SKM-1 treated with dmso at 0.1 percent for 144 hours (cell line): ENCODE data around the gene SPATS2.

ENCODE experiments used
- DNase-seq: peaks from one replicate; lab custom pipeline; 2025; ENCODE audit not compliant: unreplicated experiment; lab: John Stamatoyannopoulos, UW

Gene SPATS2

DNA sequence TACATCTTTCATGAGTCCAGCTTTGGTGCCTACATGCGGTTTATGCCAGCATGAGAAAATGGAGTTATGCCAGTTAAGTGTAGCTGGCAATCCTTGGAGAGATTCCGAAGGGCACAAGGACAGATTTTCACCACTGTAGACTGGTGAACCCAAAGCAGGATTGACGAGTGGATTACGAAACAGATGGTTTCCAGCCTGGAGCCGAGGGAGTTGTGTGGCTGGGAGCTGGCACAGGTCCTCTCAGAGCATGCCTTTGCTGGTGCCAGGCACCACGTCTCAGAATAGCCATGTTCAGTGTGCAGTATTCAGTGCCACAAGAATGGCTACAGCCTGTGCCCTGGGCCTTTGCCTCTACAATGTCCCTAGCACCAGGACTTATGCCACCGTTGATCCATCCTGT lies 184.8 kb downstream of the SPATS2 start:
- no peak for DNase-seq

DNA sequence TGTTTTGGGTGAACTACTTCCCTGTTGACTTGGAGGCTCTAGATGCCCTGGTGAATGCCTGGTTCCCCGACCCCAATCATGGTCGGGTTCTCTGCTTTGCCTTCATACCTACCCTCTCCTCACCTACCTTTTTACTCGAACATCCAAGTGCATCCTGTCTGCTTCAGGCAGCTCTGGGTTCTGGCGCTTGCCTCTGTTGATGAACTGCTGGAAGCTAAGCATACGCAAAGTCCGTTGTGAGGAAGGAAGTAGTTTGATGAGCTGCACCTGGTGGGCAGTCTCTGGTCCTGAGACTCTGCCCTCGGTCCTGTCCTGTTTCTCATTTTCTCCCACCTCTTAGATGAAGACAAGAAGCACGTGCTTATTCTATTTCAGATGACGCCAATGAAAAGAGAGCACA lies 185.2 kb downstream of the SPATS2 start:
- no peak for DNase-seq

DNA sequence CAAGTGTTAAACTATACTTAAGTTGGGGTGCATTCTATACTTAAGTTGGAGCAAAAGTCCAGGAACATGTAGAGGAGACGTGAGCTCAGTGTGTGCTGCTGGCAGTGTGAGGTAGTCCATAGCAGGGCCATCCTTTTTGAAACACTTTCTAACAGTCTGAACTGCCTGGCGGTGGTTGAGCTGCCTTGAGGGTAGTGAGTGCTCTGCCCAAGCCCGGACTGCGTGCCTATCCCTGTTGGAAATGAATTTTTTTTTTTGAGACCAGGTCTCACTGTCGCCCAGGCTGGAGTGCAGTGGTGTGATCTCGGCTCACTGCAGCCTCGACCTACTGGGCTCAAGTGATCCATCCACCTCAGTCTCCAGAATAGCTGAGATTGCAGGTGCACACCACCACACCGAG lies 185.6 kb downstream of the SPATS2 start:
- no peak for DNase-seq

DNA sequence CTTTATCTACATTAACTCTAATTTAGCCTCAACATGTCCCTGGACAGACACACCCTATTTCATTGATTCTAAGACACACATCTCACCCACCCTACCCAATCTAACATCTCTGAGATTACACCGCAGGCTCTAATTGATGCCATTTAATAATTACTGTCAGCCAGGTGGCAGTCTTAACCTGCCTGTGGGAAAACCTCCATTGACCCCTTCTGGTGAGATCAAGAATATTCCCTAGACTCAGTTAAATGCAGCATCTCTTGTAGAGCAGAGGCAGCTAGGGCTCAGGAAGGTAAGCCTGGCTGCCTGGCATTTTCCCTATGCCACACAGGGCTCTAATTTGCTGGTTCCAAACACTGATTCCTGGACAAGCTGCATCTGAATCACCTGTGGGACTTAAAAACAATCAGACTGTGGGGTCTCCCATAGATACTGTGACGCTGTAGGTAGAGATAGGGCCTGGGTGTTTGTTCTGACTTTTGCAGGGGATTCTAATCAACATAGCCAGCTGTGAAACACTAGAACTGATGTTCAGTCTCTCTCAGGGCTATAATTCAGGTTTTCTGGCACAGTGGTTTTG lies 186.3 kb downstream of the SPATS2 start:
- DNase-seq: no peak

DNA sequence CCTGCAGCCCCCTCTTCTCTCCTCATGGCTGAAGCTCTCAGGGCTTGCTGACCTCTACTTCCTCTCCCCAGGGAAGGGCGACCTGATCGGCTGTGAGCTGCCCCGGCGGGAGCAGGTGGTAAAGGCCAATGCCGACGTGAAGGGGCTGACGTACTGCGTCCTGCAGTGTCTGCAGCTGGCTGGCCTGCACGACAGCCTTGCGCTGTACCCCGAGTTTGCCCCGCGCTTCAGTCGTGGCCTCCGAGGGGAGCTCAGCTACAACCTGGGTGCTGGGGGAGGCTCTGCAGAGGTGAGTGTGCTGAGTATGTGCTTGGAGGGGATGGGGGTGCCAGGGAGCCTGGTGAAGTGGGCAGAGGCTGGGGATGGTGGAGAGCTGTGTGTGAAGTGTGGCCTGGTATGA lies 187.0 kb downstream of the SPATS2 start:
- DNase-seq: no peak

DNA sequence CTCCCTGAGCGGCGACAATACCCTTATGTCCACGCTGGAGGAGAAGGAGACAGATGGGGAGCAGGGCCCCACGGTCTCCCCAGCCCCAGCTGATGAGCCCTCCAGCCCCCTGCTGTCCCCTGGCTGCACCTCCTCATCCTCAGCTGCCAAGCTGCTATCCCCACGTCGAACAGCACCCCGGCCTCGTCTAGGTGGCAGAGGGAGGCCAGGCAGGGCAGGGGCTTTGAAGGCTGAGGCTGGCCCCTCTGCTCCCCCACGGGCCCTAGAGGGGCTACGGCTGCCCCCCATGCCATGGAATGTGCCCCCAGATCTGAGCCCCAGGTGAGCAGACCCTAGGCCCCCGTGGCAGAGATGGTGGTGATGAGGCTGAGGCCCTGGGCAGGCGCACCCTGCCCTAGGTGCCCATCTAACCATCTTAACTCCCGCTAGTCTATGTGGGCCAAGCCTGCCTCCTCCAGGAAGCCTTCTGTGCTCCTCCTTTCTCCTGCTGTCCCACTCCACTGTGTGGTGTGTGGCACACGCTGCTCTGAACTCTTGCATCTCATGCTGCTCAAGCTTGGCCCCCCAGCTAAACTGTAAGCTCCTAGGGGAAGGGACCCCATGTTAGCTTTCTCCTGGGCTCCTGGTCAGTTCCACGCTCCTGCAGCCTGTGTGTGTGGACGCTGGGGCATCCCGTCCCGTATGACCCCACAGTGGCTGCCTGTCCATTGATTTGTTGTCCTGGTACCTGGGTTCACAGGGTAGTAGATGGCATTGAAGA lies 188.5 kb downstream of the SPATS2 start:
- DNase-seq: no peak

DNA sequence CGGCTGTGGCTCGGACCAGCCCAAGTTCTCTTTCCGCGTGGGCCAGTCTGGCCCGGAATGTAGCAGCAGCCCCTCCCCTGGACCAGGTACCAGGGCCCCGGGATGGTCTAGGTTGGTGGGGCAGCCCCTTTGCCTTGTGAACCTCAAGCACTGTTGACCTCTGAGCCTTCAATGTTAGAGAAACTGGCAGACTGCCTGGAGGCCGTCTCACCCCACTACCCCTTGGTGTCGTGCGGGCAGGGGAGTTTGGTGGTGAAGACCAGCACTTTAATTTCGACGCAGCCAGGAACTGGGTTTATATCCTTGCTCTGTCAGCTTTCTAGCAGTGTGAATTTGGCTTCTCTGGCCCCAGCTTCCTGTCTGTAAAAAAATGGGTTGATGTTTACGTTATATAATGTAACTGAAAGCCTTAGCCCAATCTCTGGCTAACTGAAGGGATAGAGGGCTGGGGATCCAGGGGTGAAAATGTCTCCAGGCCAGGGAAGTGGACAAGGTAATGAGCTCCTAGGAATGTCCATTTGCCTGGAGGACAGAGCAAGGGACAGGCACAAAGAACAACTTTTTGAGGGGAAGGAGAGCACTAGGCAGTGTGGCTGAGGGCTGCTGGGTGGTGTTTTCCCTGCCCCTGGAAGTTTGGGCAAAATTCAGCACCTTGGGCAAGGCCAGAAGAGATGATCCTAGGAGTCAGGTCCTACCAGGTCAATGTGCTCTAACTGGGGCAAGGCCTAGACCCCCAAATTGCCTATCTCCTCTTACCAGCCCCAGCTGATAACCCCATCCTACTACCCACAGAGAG lies 189.3 kb downstream of the SPATS2 start:
- no peak for DNase-seq

DNA sequence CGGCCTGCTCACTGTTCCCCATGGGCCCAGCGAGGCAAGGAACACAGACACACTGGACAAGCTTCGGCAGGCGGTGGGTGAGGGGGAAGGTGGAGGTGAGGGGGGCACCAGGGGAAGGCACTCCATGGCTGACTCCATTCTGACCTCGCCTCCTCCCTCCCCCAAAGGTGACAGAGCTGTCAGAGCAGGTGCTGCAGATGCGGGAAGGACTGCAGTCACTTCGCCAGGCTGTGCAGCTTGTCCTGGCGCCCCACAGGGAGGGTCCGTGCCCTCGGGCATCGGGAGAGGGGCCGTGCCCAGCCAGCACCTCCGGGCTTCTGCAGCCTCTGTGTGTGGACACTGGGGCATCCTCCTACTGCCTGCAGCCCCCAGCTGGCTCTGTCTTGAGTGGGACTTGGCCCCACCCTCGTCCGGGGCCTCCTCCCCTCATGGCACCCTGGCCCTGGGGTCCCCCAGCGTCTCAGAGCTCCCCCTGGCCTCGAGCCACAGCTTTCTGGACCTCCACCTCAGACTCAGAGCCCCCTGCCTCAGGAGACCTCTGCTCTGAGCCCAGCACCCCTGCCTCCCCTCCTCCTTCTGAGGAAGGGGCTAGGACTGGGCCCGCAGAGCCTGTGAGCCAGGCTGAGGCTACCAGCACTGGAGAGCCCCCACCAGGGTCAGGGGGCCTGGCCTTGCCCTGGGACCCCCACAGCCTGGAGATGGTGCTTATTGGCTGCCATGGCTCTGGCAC lies 190.1 kb downstream of the SPATS2 start:
- DNase-seq: no peak

DNA sequence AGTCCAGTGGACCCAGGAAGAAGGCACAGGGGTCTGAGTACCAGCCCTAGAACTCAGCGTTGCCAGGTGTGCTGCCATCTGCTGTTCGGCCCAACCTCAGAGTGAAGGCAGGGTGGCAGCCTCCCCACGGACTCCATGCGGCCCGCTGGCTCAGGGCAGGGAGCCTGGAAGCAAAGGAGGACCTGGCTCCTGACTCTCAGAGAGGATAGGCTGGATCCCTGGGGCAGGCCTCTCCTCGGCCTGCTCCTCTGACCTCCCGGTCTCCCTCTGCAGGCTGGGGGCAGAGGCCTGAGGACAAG lies 190.6 kb downstream of the SPATS2 start:
- DNase-seq: no peak

DNA sequence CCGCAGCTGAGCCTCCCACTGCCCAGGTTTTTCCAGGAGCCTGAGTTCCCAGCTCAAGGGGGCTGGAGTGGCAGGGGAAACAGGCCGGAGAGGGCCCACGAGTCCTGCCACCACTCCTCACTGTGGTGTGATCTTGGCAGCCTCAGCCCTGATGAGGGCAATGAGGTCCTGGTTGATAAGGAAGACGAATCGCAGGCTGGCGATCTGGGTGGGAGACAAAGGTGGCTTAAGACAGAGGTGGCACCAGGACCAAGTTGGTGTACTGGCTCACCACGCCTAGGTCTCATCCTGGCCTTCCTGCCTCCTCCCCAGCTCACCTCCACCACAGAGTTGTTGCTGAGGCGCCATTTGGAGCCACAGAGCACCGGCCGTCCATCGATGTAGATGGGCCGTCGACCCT lies 191.3 kb downstream of the SPATS2 start:
- DNase-seq: no peak

DNA sequence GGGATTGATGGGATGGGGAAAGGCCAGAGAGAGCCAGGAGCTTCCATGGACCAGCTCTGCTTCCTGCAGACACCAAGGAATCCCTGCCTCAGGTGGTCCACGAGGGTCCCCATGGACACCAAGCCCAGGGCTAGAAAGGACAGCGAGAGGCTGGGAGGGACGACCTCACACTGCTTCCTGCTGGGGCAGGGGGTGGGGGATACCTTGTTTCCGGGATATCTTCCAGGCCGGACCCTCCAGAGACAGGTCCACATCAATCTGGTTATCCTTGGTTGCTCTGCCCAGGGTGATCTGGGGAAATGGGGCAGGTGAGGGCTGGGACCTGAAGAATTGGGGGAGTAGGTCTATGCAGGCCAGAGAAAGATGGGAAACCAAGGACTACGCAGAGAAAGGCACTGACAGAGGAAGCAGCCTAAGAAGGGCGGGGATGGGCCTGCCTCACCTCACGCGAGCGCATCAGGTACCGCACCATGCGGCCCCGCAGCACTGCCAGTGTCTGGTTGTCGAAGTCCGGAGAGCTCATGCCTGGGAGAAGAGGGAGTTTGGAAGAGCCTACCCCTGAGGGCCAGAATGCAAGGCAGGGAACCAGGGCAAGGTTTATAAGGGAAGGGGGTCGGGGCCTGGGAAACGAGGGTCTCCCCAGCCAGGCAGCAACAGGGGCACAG lies 191.9 kb downstream of the SPATS2 start:
- DNase-seq: no peak

DNA sequence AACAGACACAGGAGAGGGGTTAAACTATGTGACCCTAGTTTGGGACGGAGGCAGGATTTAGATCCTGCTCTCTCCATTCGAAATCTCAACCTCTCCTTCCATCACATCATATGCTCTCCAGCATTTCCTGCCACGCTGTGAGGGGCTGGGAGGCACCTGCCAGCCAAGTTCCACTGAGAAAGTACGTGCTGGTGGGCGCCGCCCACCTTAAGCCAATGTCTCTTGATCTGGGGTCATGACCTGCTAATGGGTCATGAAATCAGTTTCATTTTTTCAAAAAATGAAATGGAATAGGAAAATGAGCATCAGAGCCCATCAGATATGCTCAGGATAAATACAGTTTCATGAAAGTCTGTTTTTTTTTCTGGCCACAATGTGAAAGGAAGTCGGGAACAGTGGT lies 193.4 kb downstream of the SPATS2 start:
- no peak for DNase-seq

DNA sequence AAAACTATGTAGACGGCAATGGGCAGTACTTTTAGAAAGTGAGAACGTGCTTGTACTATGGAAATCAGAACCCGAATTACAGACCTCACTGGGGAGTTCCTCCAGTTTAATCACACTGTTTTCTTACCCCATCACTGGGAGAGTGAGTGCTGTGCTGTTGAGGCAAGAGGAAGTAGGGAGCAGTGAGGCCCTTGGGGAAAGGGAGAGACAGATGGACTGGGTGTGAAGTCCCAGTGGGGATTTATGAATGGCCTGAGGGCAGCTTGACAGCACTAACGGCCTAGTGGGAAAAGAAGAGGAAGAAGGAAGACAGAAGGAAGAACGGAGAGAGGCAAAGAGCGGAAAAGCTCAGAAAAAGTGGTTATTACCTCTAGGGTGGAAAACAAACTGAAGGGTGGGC lies 195.0 kb downstream of the SPATS2 start:
- DNase-seq: no peak

DNA sequence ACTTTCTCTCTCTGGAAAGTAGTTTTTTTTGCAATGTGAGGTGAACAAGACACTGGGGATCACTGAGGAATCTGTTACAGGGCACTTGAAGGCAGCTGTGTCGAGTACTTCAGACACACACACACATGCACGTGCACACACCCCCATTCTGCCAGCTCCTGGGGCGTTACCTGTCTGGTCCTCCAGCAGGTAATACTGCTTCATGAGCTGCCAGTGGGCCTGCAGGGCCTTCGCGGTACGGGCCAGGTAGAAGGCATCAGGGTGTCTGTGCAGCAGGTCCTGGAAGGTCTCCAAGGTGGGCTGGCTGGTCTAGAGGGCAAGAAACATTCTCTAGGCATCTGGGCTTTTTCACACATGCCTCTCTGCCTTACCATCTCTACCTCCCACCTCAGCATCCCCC lies 195.6 kb downstream of the SPATS2 start:
- DNase-seq: no peak

DNA sequence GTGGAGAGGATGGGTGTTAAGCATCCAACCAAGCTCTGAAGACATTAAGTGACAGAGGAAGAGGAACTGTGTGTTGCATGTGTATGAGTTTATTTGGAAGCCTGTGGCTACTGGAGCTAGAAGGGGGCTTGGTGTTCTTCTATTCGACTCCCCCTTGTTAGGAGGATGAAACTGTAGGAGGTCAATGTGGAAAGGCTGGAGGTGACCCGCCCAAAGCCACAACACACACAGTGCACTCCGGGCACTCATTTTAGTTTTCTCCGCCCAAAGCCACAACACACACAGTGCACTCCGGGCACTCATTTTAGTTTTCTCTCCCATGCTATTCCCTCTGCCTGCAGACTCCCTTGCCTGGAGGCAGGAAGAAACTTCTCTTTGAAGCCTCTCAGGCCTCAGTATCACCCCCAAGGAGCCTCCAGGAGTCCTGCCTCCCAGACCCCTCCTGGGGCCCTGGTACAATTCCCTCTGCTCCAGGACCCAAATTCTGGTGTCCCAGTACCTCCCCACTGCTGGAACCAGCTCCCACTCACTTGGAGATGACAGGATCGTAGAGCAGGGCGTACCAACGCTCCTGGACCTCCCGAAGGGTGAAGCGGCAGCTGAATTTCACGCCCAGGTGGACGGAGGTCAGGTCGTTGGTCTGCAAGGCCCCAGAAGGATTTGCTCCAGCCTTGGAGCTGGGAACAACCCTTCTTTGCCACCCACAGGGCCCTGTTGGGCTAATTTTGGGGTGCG lies 196.9 kb downstream of the SPATS2 start:
- no peak for DNase-seq

DNA sequence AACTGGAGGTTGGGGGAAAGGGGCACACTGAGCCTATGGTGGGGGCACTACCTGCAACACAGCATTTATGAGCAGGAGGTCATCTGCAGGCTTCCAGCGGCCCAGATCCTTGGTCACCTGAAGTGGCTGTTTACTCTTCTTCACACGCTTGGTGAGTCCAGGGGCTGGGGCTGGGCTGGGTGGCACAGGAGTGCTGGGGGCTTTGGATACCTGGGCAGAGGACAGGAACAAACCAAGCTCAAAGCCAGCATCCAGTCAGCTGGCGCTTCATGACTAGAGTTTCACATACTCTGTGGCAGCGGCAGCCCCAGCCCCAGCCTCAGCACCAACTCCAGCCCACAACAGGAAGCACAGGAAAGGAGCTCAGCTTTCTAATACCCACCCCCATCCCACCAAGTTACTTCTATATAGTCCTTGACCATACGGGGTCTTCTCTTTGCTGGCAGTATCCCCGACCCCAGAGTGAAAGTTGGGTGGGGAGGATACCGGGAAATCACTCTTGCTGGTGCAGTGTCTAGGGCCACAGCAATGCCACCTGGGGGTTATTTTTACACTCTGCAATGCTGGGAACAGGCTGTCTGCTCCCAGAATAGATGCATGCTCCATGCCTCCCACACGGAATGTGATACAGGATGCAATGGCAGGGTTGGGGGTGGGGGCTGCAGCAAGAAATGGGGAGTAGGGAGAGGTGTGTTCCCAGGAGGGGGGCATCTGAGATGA lies 197.6 kb downstream of the SPATS2 start:
- no peak for DNase-seq

DNA sequence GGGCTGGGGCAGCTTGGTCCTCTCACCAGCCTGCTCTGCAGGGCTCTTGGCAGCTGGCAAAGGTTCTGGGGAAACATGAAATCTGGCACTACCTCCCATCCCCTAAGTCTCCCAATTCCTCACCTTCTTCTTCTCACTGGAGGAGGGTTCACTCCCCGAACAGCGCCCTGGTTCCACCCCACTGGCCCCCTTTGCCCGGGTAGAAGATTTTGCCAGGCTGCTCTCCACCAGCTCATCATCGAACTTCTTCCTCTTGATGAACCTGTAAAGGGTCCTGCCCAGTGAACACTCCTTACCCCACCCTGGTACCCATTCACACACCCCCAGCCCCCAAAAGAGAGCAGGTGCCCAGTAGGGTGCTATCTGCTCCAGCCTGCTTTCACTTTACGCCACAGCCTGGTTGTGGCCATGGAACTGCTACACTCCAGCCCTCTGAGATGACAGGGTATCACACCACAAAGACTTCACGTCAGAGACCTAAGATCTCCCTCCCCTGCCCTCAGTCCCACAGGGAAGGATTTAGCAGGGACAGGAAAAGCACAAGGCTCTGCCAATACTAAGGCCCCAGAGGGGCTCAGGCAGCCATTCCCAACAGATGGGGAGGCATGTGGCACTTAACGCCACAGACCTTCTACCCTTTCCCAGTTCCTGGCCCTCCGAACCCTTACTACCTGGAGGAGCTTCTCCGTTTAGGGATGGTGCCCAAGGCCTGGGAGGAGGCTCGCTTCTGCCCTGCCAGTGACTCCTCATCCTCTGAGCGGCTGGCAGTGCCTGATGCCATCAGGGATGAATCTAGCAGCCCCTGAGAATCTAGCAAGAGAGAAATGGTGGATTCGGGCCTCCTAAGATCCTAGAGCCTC lies 198.4 kb downstream of the SPATS2 start:
- DNase-seq: no peak

DNA sequence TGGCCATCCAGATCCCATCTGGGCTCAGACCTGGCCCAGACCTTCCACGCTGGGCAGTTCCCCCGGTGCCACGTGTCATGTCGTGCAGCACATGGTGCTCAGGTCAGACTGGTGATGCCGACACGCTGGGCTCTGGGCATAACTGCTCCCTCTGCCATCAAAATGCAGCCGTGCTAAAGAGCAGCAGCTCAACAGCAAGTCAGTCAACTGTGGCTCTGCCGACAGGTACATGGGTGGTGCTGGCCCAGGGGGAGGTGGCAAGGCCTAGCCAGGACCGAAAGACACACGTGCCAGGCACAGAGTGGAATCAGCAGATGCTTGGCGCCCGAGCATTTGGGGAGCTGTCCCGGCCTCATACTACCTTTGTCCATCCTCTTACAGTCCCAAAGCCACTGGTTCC lies 199.1 kb downstream of the SPATS2 start:
- no peak for DNase-seq

DNA sequence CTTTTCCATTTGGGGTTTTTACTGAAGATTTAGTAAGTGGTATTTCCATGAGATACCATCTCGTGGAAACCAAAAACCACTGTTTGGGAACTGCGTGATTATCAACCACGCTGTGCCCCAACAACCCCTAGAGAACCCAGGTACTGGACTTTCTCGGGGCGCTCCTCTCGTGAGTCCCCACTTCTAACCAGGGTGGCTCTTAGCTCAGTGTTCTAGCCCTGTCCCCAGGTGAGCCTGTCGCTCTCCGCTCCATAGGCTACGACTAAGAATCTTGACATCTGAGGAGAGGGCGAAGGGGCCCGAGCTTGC lies 200.0 kb downstream of the SPATS2 start:
- DNase-seq: no peak
